ENCODE measurements around the gene KLHL42.

The KLHL42 gene

DNA sequence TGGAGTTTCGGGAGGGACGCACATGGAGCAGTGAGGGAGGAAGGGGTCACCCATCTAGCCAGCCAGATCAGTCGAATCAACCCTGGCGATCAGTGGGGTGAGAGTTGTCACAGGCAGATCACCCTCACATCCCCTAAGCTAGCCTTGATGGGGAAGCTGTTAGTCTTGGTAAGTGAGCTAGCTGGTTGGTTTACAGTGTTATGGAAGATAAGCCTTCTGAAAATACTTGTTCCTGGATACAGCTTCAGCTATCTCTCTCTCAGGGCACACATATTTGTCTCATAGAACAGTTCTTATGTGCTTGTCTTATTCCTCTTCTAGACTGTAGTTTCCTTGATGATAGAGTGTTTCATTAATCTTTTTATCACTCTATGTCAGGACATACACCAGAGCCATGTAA lies 26.2 kb downstream of the KLHL42 start:
- Histone ChIP-seq H3K9ac (ENCODE audit: low read length) (no peak overlapping the region), H3K27me3 (ENCODE audit: control insufficient read depth, insufficient read depth, low read length) (no peaks in the 10 kb centered on the region), H3K9me3 (ENCODE audit: control insufficient read depth, low read depth, low read length) (no peaks in the 10 kb centered on the region), H3K4me1 (ENCODE audit: control insufficient read depth, low read depth, low read length) (no peaks in the 10 kb centered on the region), H3K27ac (ENCODE audit: low read length) (no peak overlapping the region), H3K4me3 (ENCODE audit: low read length) (no peak overlapping the region), H3K36me3 (ENCODE audit: control insufficient read depth, low read depth, low read length) (no peaks in the 10 kb centered on the region)

GRCh38 chr12:27807063-27807703 lies 27.1 kb downstream of the KLHL42 start:
- Histone ChIP-seq H3K4me1 (ENCODE audit: control insufficient read depth, low read depth, low read length) (no peaks in the 10 kb centered on the region), H3K4me3 (ENCODE audit: low read length) (no peak overlapping the region), H3K27me3 (ENCODE audit: control insufficient read depth, insufficient read depth, low read length) (no peaks in the 10 kb centered on the region), H3K27ac (ENCODE audit: low read length) (no peak overlapping the region), H3K36me3 (ENCODE audit: control insufficient read depth, low read depth, low read length) (no peaks in the 10 kb centered on the region), H3K9ac (ENCODE audit: low read length) (no peak overlapping the region), H3K9me3 (ENCODE audit: control insufficient read depth, low read depth, low read length) (no peaks in the 10 kb centered on the region)

DNA sequence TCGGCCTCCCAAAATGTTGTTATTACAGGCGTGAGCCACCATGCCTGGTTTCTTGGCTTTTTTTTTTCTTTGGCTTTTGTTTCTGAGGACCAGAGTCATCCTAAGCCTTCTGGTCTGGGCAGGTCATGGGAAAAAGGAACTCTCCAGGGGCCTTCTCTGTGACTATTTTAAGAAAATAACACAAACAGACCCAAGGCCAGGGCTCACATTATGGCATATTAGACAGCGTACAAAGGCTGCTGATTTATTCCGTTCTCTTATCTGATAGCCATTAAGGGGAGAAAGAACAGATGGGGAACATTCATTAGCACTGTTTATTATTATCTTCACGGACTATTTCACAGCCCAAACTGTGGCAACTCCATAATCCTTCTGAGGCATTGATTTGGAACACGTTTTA lies 28.8 kb downstream of the KLHL42 start:
- Histone ChIP-seq H3K27ac (ENCODE audit: low read length) (no peak overlapping the region), H3K9ac (ENCODE audit: low read length) (no peak overlapping the region), H3K9me3 (ENCODE audit: control insufficient read depth, low read depth, low read length) (no peaks in the 10 kb centered on the region), H3K36me3 (ENCODE audit: control insufficient read depth, low read depth, low read length) (no peaks in the 10 kb centered on the region), H3K27me3 (ENCODE audit: control insufficient read depth, insufficient read depth, low read length) (no peaks in the 10 kb centered on the region), H3K4me1 (ENCODE audit: control insufficient read depth, low read depth, low read length) (no peaks in the 10 kb centered on the region), H3K4me3 (ENCODE audit: low read length) (no peak overlapping the region)

GRCh38 chr12:27810756-27811155 lies 30.7 kb downstream of the KLHL42 start:
- H3K4me1 ChIP-seq (ENCODE audit: control insufficient read depth, low read depth, low read length), result no peaks in the 10 kb centered on the region
- H3K9ac ChIP-seq (ENCODE audit: low read length), result no peak overlapping the region

DNA sequence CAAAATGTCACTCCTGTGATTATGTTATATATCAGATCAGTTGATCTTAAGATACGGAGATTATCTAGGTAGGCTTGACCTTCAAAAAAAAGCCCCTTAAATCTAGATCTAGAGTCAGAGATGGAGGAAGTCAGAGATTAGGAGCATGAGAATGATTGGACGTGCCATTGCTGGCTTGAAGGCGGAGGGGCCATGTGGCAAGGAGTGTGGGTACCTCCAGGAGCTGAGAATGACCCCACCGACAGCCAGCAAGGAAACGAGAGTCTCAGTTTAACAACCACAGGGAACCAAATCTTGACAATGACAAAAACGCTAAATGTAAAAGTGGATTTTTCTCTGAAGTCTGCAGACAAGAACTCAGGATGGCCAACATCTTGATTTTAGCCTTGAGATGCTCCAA lies 32.5 kb downstream of the KLHL42 start:
- H3K9ac ChIP-seq (ENCODE audit: low read length), result no peak overlapping the region
- H3K27ac ChIP-seq (ENCODE audit: low read length), result no peak overlapping the region
- H3K9me3 ChIP-seq (ENCODE audit: control insufficient read depth, low read depth, low read length), result no peaks in the 10 kb centered on the region
- no peaks in the 10 kb centered on the region for H3K4me1 ChIP-seq (ENCODE audit: control insufficient read depth, low read depth, low read length)
- H3K27me3 ChIP-seq (ENCODE audit: control insufficient read depth, insufficient read depth, low read length), result no peaks in the 10 kb centered on the region
- no peaks in the 10 kb centered on the region for H3K36me3 ChIP-seq (ENCODE audit: control insufficient read depth, low read depth, low read length)
- H3K4me3 ChIP-seq (ENCODE audit: low read length), result no peak overlapping the region

More at GRCh38 chr12:27810756-27811155, 30.7 kb downstream of the KLHL42 start:
- Histone ChIP-seq H3K27me3 (ENCODE audit: control insufficient read depth, insufficient read depth, low read length) (no peaks in the 10 kb centered on the region), H3K4me3 (ENCODE audit: low read length) (no peak overlapping the region), H3K27ac (ENCODE audit: low read length) (no peak overlapping the region), H3K9me3 (ENCODE audit: control insufficient read depth, low read depth, low read length) (no peaks in the 10 kb centered on the region), H3K36me3 (ENCODE audit: control insufficient read depth, low read depth, low read length) (no peaks in the 10 kb centered on the region)

- H3K27ac ChIP-seq (ENCODE audit: low read length), result no peak overlapping the region
These were observed 34.4 kb downstream of the KLHL42 start for GRCh38 chr12:27814411-27814810.

GRCh38 chr12:27814851-27815591 lies 35.0 kb downstream of the KLHL42 start:
- H3K36me3 ChIP-seq (ENCODE audit: control insufficient read depth, low read depth, low read length), result no peaks in the 10 kb centered on the region

More at GRCh38 chr12:27814411-27814810, 34.4 kb downstream of the KLHL42 start:
- Histone ChIP-seq H3K36me3 (ENCODE audit: control insufficient read depth, low read depth, low read length) (no peaks in the 10 kb centered on the region), H3K9me3 (ENCODE audit: control insufficient read depth, low read depth, low read length) (no peaks in the 10 kb centered on the region), H3K27me3 (ENCODE audit: control insufficient read depth, insufficient read depth, low read length) (no peaks in the 10 kb centered on the region), H3K4me3 (ENCODE audit: low read length) (no peak overlapping the region), H3K4me1 (ENCODE audit: control insufficient read depth, low read depth, low read length) (no peaks in the 10 kb centered on the region), H3K9ac (ENCODE audit: low read length) (no peak overlapping the region)

GRCh38 chr12:27817766-27818165 lies 37.7 kb downstream of the KLHL42 start:
- Histone ChIP-seq H3K27me3 (ENCODE audit: control insufficient read depth, insufficient read depth, low read length) (no peaks in the 10 kb centered on the region), H3K9ac (ENCODE audit: low read length) (no peak overlapping the region), H3K27ac (ENCODE audit: low read length) (no peak overlapping the region), H3K4me3 (ENCODE audit: low read length) (no peak overlapping the region), H3K36me3 (ENCODE audit: control insufficient read depth, low read depth, low read length) (no peaks in the 10 kb centered on the region), H3K9me3 (ENCODE audit: control insufficient read depth, low read depth, low read length) (no peaks in the 10 kb centered on the region), H3K4me1 (ENCODE audit: control insufficient read depth, low read depth, low read length) (no peaks in the 10 kb centered on the region)

More at GRCh38 chr12:27814851-27815591, 35.0 kb downstream of the KLHL42 start:
- Histone ChIP-seq H3K9ac (ENCODE audit: low read length) (no peak overlapping the region), H3K27ac (ENCODE audit: low read length) (no peak overlapping the region), H3K4me3 (ENCODE audit: low read length) (no peak overlapping the region), H3K27me3 (ENCODE audit: control insufficient read depth, insufficient read depth, low read length) (no peaks in the 10 kb centered on the region), H3K9me3 (ENCODE audit: control insufficient read depth, low read depth, low read length) (no peaks in the 10 kb centered on the region), H3K4me1 (ENCODE audit: control insufficient read depth, low read depth, low read length) (no peaks in the 10 kb centered on the region)

- Histone ChIP-seq H3K9ac (ENCODE audit: low read length) (no peak overlapping the region), H3K4me1 (ENCODE audit: control insufficient read depth, low read depth, low read length) (no peaks in the 10 kb centered on the region)
These were observed 38.4 kb downstream of the KLHL42 start for GRCh38 chr12:27818401-27818918.

GRCh38 chr12:27820564-27820963 lies 40.5 kb downstream of the KLHL42 start:
- H3K9me3 ChIP-seq (ENCODE audit: control insufficient read depth, low read depth, low read length), result no peaks in the 10 kb centered on the region
- no peak overlapping the region for H3K27ac ChIP-seq (ENCODE audit: low read length)
- H3K4me1 ChIP-seq (ENCODE audit: control insufficient read depth, low read depth, low read length), result no peaks in the 10 kb centered on the region
- no peak overlapping the region for H3K9ac ChIP-seq (ENCODE audit: low read length)
- no peaks in the 10 kb centered on the region for H3K36me3 ChIP-seq (ENCODE audit: control insufficient read depth, low read depth, low read length)
- no peak overlapping the region for H3K4me3 ChIP-seq (ENCODE audit: low read length)
- H3K27me3 ChIP-seq (ENCODE audit: control insufficient read depth, insufficient read depth, low read length), result no peaks in the 10 kb centered on the region

More at GRCh38 chr12:27818401-27818918, 38.4 kb downstream of the KLHL42 start:
- H3K36me3 ChIP-seq (ENCODE audit: control insufficient read depth, low read depth, low read length), result no peaks in the 10 kb centered on the region
- H3K9me3 ChIP-seq (ENCODE audit: control insufficient read depth, low read depth, low read length), result no peaks in the 10 kb centered on the region
- no peak overlapping the region for H3K4me3 ChIP-seq (ENCODE audit: low read length)
- no peaks in the 10 kb centered on the region for H3K27me3 ChIP-seq (ENCODE audit: control insufficient read depth, insufficient read depth, low read length)
- H3K27ac ChIP-seq (ENCODE audit: low read length), result no peak overlapping the region

- Histone ChIP-seq H3K9ac (ENCODE audit: low read length) (no peak overlapping the region), H3K4me3 (ENCODE audit: low read length) (no peak overlapping the region), H3K27ac (ENCODE audit: low read length) (no peak overlapping the region)
These were observed 41.4 kb downstream of the KLHL42 start for GRCh38 chr12:27821259-27821973.

More at GRCh38 chr12:27821259-27821973, 41.4 kb downstream of the KLHL42 start:
- Histone ChIP-seq H3K27me3 (ENCODE audit: control insufficient read depth, insufficient read depth, low read length) (no peaks in the 10 kb centered on the region), H3K36me3 (ENCODE audit: control insufficient read depth, low read depth, low read length) (no peaks in the 10 kb centered on the region), H3K9me3 (ENCODE audit: control insufficient read depth, low read depth, low read length) (no peaks in the 10 kb centered on the region), H3K4me1 (ENCODE audit: control insufficient read depth, low read depth, low read length) (no peaks in the 10 kb centered on the region)
